Erythroblast (primary cell): ENCODE measurements around the gene ZC2HC1C.

Experiments used
- GATA1 ChIP-seq: IDR thresholded peaks from 2 replicates; pipeline ENCODE4 v1.6.1; 2011; ENCODE audit warnings: low read depth, mild to moderate bottlenecking, control low read depth, low read length, moderate library complexity
- POLR2A ChIP-seq: IDR thresholded peaks from 2 replicates; pipeline ENCODE4 v1.6.1; 2011; ENCODE audit warnings: mild to moderate bottlenecking, low read length

DNA sequence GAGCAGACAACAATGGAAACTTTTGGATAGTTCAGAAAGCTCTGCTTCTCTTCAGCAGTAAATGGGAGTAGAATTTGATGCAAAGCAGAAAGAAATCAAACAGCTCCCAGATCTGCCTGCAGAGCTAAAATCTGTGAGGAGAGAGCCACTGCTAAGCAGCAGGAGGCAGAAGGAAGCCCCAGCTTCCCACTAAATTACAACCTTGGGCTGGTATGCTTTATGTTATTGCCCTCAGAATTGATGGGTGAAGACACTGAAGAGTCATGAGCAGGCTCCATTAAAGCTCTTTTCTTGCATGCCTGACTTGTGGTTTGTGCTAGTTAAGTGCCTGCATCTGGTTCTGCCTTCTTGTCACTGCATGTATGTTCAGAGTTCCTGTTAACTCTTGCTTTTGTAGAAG, 8.4 kb downstream of the ZC2HC1C start:
- no peak for TF ChIP-seq POLR2A
- TF ChIP-seq GATA1, result no peak
